ENCODE measurements around the gene BCAS3. TPM values are rescaled to one million over a fixed set of nuclear protein-coding genes. Genes with fewer than 3 reads are reported as not detected.
"Not testable (repeated sequence)": the region's sequence is repeated elsewhere in the genome, so short reads cannot be mapped to it uniquely, and the experiment has no call there.

BCAS3 gene
- total RNA-seq, 1 donor from 2014 or later: 12.5 TPM

- intact Hi-C loops (cut with micrococcal nuclease): no loop called here
These were observed 736.7 kb downstream of the BCAS3 start for GRCh38 chr17:61414141-61414935.

DNA sequence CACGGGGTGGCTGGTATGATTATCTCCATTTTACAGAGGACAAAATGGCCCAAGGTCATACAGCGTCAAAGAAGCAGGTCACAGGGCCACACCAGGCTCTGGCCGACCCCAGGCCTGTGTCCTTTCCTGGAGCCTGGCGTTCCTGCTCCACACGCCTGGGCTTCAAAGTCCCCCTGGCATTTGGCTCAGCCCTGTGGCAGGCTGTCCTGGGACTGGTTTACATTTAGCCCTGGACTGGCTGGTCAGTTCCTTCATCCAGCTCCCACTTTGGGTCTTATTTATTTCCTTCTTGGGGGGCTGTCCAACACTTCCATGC, 737.2 kb downstream of the BCAS3 start:
- intact Hi-C loops (cut with micrococcal nuclease): no loop called here

GRCh38 chr17:61415374-61416210, 737.9 kb downstream of the BCAS3 start:
- intact Hi-C loops (cut with micrococcal nuclease): no loop called here

GRCh38 chr17:61416211-61416539, 738.5 kb downstream of the BCAS3 start:
- intact Hi-C loops (cut with micrococcal nuclease): no loop called here

DNA sequence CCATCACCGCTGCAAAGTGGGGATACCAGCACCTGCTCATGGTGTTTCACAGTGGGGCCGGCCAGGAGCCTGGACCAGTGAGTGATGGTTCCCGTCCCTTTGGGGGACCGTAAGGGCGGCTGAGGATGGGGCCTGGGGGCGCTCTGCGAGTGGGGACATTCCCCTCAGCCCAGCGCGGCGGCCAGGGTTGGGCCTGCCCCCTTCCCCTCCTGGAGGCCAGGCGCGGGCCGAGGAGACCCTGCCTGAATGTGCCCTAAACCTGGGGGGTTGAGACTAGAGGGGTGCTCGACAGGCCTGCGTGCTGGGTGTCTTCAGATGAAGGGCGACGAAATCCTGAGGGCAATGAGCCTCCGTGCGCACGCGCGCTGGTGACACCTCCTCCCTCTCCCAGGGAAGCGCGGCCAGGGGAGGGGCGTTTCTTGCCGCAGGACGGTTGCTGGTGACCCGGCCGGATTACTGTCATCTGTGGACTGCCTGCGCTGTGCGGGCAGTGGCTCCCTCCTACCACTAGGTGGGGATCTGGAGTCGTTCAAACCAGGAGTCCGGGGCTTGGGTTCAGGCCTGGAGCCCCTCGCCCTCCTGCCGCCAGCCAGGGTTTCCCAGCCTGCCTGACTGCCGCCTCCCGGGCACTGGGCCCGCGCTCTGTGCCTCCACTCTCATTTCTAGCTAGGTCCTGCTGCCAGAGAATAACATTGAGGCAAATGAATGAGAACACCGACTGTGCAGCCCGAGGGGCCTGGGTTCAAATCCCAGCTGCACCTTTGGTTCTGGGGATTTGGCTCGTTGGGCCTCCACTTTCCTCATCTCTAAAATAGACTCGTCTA, 739.1 kb downstream of the BCAS3 start:
- intact Hi-C loops (cut with micrococcal nuclease): no loop called here

GRCh38 chr17:61418449-61418848, 740.8 kb downstream of the BCAS3 start:
- intact Hi-C loops (cut with micrococcal nuclease): no loop called here

GRCh38 chr17:61419496-61420046, 741.9 kb downstream of the BCAS3 start:
- intact Hi-C loops (cut with micrococcal nuclease): no loop called here

DNA sequence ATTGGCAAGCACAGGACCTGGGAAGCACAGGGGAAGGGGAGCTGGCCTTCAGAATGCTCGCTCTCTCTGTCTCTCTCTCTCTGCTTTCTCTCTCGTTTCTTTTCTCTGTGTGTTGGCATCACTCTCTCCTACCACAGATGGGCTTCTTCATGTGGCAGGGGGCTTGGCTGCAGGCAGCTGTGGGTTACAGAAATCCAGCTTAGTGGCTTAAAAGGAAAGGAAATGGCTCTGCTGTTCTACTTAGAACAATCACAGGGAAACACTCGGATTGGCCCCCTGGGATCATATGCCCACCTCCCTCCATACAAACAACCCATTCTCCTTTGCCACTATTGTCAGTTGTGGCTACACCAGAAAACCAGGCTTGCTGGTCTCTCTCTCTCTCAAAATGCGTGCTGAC, 742.4 kb downstream of the BCAS3 start:
- intact Hi-C loops (cut with micrococcal nuclease): no loop called here

DNA sequence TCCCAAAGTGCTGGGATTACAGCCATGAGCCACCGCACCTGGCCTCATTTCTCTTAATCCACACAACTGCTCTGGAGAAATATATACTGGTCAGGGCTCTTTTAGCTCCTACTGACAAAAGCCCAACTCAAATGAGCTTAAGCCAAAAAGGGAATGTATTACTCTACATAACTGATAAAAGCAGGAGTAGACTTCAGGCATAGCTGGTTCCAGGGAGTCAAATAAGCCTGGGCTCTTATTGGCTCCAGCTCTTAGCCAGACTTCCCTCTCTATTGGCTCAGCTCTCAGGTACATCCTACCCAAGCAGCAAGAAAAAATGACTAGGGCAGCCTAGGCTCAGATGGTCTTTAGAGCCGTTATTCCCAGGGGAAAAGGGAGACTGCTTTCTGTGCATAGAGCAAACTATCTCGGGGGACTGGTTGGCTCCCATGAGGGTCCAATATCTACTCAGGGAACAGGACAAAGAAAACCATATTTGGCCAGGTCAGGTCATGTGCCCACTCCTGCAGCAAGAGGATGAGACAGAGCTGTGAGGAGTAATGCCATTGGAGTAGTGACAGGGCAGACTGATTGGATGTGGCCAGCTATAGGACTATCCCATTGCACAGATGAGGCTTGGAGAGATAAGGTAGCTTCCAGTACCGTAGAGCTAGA, 743.2 kb downstream of the BCAS3 start:
- intact Hi-C loops (cut with micrococcal nuclease): no loop called here

DNA sequence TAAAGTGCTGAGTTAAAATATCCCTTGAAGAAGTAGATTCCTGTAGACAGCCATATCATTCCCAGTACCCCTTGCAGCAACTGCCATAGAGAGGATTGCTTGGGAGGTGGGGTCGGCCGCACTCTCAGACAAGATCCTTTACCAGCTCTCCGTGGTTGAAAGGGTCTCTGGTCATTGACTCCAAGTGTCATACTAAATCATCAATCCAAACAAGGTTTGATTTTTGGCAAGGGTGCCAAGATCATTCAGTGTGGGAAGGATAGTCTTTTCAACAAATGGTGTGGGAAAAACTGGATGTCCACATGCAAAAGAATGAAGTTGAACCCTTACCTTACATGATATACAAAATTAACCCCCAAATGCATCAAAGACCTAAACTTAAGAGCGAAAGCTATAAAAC, 743.8 kb downstream of the BCAS3 start:
- intact Hi-C loops (cut with micrococcal nuclease): no loop called here

DNA sequence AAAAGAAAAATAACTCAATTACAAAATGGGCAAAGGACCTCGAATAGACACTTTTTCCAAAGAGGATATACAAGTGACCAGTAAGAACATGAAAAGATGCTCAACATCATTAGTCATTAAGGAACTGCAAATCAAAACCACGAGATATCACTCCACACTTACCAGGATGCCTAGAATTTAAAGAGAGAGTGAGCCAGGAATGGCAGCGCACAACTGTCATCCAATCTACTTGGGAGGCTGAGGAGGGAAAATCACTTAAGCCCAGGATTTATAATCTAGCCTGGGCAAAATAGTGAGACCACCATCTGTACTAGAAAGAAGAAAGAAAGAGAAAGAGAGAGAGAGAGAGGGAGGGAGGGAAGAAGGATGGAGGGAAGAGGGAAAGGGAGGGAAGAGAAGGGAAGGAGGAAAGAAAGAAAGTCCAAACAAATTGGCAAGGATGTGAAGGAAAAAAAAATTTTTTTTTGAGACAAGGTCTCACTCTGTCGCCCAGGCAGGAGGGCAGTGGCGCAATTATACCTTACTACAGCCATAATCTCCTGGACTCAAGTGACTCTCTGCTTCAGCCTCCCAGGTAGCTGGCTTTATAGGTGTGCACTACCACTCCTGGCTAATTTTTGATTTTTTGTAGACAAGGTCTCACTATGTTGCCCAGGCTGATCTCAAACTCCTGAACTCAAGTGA, 744.6 kb downstream of the BCAS3 start:
- intact Hi-C loops (cut with micrococcal nuclease): no loop called here

- intact Hi-C loops (cut with micrococcal nuclease): no loop called here
These were observed 745.2 kb downstream of the BCAS3 start for GRCh38 chr17:61422869-61423268.

DNA sequence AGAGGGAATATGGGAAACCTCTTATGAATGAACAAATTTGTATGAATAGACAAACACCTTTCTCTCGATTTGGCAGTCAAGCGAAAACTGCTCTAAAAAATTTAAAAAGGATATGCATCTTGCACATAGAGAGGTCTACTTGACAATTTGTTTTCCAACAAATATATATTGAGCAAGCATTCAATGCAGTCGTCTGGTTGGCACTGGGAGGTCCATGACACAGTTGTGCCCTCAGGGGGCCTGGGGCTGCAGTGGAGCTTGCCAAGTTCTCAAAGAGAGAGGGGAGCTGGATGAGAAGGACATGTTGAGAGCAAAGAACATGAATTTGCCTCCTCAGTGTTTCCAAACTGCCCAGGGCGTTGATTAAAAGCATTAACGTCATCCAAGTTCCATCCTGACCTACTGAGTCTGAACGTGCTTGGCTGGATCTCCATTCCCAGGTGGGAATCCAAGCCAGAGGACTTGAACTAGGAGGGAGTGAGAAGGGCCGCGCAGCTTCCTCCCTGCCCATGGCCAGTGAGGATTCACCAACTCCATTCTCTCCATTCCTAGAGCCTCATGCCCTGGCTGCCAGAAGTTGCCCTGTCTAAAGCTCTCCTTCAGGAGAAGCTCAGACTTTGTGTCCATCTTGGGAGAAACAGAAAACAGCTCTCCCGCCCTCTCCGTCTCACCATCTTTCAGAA, 746.5 kb downstream of the BCAS3 start:
- intact Hi-C loops (cut with micrococcal nuclease): no loop called here

- intact Hi-C loops (cut with micrococcal nuclease): no loop called here
These were observed 748.2 kb downstream of the BCAS3 start for GRCh38 chr17:61425682-61426481.

GRCh38 chr17:61426482-61427304, 749.0 kb downstream of the BCAS3 start:
- intact Hi-C loops (cut with micrococcal nuclease): no loop called here

- intact Hi-C loops (cut with micrococcal nuclease): no loop called here
These were observed 749.9 kb downstream of the BCAS3 start for GRCh38 chr17:61427567-61427966.

DNA sequence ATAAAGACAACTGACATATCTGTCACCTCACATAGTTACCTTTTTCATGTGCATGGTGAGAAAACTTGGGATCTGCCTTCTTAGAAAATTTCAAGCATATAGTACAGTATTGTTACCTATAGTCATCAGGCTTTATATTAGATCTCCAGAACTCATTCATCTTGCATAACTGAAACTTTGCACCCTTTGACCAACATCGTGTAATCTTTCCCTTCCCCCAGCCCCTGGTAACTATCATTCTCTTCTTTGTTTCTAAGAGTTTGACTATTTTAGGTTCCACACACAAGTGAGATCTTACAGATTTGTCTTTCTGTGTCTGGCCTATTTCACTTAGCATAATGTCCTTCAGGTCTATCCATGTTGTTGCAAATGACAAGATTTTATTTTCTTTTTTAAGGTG, 751.6 kb downstream of the BCAS3 start:
- intact Hi-C loops (cut with micrococcal nuclease): no loop called here

DNA sequence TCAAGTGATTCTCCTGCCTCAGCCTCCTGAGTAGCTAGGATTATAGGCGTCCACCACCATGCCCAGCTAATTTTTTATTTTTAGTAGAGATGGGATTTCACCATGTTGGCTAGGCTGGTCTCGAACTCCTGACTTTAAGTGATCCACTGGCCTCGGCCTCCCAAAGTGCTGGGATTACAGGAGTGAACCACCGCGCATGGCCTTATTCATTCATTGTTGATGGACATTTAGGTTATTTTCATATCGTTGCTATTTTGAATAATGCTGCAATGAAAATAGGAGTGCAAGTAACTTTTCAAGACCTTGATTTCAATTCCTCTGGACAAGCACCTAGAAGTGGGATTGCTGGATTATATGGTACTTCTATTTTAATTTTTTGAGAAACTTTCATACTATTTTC, 752.2 kb downstream of the BCAS3 start:
- intact Hi-C loops (cut with micrococcal nuclease): not testable (repeated sequence)

Data from T-helper 2 cell treated with Interferon-gamma antibody and Interleukin-4, amounts not matched to agents 100 ng/mL and 5 ng/mL, for 36 hours (primary cell).